Skeletal muscle satellite cell (primary cell): Measurements from ENCODE around the gene IL36RN.

Source experiments
- H3K27me3 ChIP-seq: 2 replicates; pipeline ENCODE4 v1.7.0; 2013; ENCODE audit warnings: low read length; ENCODE audit not compliant: control insufficient read depth, insufficient read depth
- H3K36me3 ChIP-seq: 2 replicates; pipeline ENCODE4 v1.7.0; 2013; ENCODE audit warnings: mild to moderate bottlenecking, control low read depth, low read length; ENCODE audit not compliant: insufficient read depth
- H3K4me1 ChIP-seq: 2 replicates; pipeline ENCODE4 v1.7.0; 2013; ENCODE audit warnings: low read length; ENCODE audit not compliant: control insufficient read depth, insufficient read depth
- H3K4me2 ChIP-seq: 2 replicates; pipeline ENCODE4 v1.7.0; 2013; ENCODE audit warnings: mild to moderate bottlenecking, low read length
- H3K4me3 ChIP-seq: 2 replicates; pipeline ENCODE4 v1.7.0; 2013; ENCODE audit warnings: low read length
- H3K9ac ChIP-seq: 2 replicates; pipeline ENCODE4 v1.7.0; 2013; ENCODE audit warnings: mild to moderate bottlenecking, low read depth, low read length, moderate library complexity
- H3K9me3 ChIP-seq: replicated peaks from 2 replicates; pipeline ENCODE4 v1.7.0; 2013; ENCODE audit warnings: mild to moderate bottlenecking, control low read depth, low read length

IL36RN gene

DNA sequence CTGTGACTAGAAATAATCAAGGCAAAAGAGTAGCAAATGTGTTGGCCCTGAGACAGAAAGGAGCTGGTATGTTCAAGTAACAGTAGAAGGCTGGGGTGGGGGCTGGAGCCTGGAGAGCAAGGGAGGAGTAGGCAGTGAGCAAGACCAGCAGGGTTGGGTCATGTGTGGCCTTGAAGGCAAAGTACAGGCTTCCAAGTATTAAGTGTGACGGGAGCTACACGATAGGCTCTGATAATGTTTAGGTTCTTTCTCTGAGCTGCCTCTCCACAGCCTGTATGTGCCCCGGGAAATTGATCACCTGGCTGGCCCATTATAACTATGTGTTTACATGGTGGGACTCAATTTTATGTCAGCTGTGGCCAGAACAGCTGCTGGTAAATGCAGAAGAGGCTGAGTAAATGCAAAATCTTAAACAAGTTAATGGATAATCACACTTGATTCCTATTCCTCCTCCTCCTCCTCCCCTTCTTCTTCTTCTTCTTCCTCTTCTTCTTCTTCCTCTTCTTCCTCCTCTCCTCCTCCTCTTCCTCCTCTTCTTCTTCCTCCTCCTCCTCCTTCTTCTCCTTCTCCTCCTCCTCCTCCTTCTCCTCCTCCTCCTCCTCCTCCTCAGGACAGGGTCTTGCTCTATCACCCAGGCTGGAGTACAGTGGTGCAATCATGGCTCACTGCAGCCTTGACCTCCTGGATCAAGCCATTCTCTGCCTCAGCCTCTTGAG is 18.1 kb downstream of the IL36RN start:
- Histone ChIP-seq H3K4me2 (no peak overlapping the region), H3K9ac (no peak overlapping the region), H3K4me1 (no peaks in the 10 kb centered on the region), H3K27me3 (peaks cover 47% of the 10 kb centered on the region), H3K36me3 (no peaks in the 10 kb centered on the region), H3K9me3 (no peaks in the 10 kb centered on the region), H3K4me3 (no peak overlapping the region)

DNA sequence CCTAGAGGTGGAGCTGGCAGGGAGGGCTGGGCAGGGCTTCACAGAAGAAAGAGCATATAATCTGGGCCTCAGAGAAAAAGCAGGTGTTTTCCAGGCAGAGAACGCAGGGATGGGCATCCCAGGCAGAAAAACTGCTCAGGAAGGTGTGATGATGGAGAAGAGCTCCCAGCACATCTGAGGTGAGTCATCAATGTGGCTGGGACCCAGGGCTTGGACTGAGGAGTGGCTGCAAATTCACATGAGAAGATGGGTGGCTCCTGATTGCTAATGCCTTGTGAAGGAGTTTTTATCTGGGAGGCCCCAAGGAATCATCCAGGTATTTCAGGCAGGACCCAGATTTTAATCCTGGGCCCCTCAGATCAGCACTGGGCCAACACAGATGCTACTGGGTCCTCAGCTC is 18.9 kb downstream of the IL36RN start:
- Histone ChIP-seq H3K27me3 (peaks cover 49% of the 10 kb centered on the region), H3K36me3 (no peaks in the 10 kb centered on the region), H3K4me3 (no peak overlapping the region), H3K9me3 (no peaks in the 10 kb centered on the region), H3K9ac (no peak overlapping the region), H3K4me1 (no peaks in the 10 kb centered on the region), H3K4me2 (no peak overlapping the region)

DNA sequence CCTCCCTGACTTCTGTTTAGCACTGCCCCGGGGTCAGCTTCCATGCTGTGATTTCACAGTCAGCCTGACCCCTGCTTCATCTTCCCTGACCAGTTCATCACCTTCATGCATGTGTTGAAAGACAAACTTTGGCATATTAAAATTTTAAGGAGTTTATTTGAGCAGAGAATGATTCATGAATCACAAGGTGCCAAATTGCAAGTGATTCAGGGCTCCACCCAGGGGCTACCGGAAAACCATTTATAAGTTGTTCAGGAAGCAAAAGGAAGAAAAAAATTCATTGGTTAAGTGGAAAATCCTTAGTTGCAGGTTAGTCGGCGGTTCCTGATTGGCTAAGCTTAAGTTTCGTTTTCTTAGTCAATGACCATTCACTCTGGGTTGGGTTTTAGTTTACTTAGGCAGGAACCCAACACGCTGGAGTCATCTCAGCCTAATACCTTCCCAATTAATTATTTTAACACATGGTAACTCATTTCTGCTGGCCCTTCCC is 19.4 kb downstream of the IL36RN start:
- H3K4me3 ChIP-seq, result no peak overlapping the region
- no peaks in the 10 kb centered on the region for H3K9me3 ChIP-seq
- H3K27me3 ChIP-seq, result peaks cover 51% of the 10 kb centered on the region
- no peaks in the 10 kb centered on the region for H3K36me3 ChIP-seq
- no peak overlapping the region for H3K4me2 ChIP-seq
- H3K4me1 ChIP-seq, result no peaks in the 10 kb centered on the region
- H3K9ac ChIP-seq, result no peak overlapping the region

DNA sequence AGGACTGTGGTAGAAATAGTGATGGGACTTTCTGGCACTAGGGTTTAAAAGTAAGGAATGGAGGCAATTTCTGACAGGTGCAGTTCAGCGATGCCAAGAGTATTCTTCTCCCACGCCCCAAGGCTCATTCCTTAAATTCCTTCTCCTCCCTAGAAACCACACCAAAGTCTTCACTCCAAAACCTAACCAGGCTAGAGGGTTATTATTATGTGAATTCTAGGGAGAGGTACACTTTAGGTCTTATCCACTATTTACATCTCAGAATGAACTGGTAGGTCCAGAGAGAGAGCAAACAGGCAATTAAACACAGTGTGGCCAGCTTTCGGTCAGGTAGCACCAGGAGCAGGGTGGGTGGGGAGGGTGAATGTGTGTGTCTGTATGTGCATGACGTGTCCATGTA is 20.1 kb downstream of the IL36RN start:
- Histone ChIP-seq H3K36me3 (no peaks in the 10 kb centered on the region), H3K9me3 (no peaks in the 10 kb centered on the region), H3K4me2 (no peak overlapping the region), H3K4me3 (no peak overlapping the region), H3K4me1 (no peaks in the 10 kb centered on the region), H3K9ac (no peak overlapping the region), H3K27me3 (peaks cover 54% of the 10 kb centered on the region)

DNA sequence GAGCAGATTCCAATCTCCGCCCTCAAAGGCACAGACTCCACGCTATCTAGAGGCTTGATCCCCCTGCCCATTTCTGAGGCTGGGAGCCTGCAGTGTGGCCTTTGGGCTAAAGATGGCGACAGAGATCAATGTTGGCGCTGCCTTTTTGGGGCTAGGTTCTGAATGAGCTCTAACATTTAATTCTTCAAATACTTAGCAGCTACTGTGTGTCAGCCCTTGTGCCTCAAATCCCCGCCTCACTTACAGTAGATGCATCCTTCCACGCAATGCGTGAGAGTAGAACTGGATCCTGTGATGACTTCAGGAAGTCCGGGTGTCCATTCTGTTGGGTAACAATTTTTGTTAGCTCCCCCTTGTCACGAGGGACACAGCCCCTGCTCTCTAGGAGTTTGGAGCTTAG is 21.1 kb downstream of the IL36RN start:
- H3K36me3 ChIP-seq, result no peaks in the 10 kb centered on the region
- peaks cover 55% of the 10 kb centered on the region for H3K27me3 ChIP-seq
- no peak overlapping the region for H3K4me2 ChIP-seq
- H3K4me3 ChIP-seq, result no peak overlapping the region
- no peak overlapping the region for H3K9ac ChIP-seq
- H3K9me3 ChIP-seq, result no peaks in the 10 kb centered on the region
- H3K4me1 ChIP-seq, result no peaks in the 10 kb centered on the region

DNA sequence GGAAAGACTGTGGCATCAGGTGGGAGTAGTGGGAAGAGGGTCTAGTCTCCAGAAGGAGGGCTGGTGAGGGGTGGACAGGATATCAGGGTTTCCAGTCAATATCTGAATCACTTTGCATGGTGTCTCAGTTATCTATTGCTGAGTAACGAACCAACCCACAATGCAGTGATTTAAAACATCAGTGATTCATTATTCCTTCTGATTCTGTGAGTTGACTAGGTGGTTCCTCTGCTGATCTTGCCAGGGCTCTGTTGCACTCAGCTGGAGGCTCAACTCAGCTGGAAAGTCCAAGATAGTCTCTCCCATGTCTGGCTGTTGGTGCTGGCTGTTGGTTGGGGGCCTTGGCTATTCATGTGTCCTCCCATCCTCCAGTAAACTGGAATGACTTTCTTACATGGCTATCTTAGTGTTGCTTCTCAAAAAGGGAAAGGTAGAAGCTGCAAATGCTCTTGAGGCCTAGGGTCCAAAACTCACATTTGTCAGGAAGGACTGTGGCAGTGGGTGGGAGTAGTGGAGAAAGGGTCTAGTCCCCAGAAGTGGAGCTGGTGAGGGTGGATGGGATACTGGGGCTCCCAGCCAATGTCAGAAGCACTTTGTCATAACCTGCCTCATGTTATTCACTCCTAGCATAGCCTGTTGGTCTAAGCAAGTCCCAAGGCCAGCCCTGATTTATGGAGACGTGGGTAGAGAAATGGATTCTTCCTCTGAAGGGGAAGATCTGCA is 22.7 kb downstream of the IL36RN start:
- Histone ChIP-seq H3K4me1 (no peaks in the 10 kb centered on the region), H3K4me3 (no peak overlapping the region), H3K36me3 (no peaks in the 10 kb centered on the region), H3K4me2 (no peak overlapping the region), H3K27me3 (peaks cover 45% of the 10 kb centered on the region), H3K9ac (no peak overlapping the region), H3K9me3 (no peaks in the 10 kb centered on the region)

DNA sequence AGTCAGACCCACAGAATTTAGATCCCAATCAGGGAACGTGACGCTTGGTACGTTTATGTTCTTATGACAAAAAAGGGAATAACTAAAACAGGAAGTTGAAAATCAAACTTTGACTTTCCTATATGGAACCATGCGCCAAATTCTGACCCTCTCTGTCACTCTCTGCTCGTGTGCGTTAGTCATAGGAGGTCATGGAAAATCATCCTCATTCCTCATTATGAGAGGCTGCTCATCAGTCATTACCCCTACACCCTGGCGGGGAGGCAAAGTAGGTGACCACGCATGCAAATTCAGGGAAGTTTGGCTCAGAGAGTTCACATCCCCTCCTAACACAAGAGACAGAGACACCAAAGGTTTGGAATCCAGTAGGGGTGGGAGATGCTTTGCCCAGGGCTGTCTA is 24.3 kb downstream of the IL36RN start:
- Histone ChIP-seq H3K4me1 (no peaks in the 10 kb centered on the region), H3K4me3 (no peak overlapping the region), H3K9me3 (no peaks in the 10 kb centered on the region), H3K9ac (no peak overlapping the region), H3K36me3 (no peaks in the 10 kb centered on the region), H3K27me3 (peaks cover 54% of the 10 kb centered on the region), H3K4me2 (no peak overlapping the region)

DNA sequence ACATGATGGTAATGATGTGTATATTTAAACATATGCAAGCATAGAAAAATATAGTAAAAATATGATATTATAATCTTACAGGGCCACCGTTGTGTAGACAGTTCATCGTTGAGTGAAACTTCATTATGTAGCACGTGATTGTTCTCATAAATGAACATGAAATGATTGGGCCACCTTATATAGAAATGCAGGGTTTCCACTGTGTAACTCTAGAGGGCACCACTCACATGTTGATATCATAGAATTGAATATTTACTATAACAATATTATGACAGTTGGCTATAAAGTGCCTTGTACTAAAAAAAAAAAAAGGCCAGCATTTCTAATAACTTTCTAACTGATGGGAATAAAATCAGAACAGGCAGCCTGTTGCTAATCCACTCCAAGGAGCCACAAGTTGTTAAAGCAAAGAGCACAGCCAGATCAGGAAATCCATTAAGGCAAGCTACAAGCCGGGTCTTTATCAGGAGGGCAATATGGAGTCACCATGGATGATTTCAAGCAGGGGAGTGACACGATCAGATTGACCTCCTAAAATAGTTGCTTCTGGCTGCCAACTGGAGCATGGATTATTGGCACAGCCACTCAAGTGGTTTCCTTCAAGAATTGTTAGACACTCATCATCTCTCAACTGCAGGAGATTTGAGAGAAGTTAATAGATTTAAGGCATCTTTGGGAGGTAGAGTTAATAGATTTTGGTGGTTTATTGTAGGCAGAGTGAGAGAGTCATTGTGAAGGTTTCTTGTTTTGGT is 25.4 kb downstream of the IL36RN start:
- Histone ChIP-seq H3K4me2 (no peak overlapping the region), H3K9ac (no peak overlapping the region), H3K27me3 (peaks cover 52% of the 10 kb centered on the region), H3K9me3 (no peaks in the 10 kb centered on the region), H3K36me3 (no peaks in the 10 kb centered on the region), H3K4me3 (no peak overlapping the region), H3K4me1 (no peaks in the 10 kb centered on the region)

DNA sequence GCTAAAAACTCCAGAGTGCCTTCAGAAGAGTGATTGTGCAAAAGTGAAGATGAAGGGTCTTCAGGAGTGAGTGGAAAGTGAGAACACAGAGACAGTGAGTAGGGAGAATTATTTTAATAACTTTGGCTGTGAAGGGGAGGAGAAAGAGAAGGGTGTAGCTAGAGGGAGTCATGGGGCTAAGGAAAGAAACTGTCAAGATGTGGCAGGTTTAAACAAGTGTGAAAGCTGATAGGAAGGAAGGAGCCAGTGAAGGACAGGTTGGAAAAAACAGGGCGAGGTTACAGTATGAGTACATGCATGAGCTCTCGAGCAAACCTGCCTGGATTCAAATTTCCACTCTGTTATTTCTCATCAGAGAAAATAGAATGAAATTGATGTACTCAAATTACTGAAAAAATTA is 26.5 kb downstream of the IL36RN start:
- Histone ChIP-seq H3K4me2 (no peak overlapping the region), H3K27me3 (peaks cover 56% of the 10 kb centered on the region), H3K4me1 (no peaks in the 10 kb centered on the region), H3K9me3 (no peaks in the 10 kb centered on the region), H3K4me3 (no peak overlapping the region), H3K36me3 (no peaks in the 10 kb centered on the region), H3K9ac (no peak overlapping the region)

DNA sequence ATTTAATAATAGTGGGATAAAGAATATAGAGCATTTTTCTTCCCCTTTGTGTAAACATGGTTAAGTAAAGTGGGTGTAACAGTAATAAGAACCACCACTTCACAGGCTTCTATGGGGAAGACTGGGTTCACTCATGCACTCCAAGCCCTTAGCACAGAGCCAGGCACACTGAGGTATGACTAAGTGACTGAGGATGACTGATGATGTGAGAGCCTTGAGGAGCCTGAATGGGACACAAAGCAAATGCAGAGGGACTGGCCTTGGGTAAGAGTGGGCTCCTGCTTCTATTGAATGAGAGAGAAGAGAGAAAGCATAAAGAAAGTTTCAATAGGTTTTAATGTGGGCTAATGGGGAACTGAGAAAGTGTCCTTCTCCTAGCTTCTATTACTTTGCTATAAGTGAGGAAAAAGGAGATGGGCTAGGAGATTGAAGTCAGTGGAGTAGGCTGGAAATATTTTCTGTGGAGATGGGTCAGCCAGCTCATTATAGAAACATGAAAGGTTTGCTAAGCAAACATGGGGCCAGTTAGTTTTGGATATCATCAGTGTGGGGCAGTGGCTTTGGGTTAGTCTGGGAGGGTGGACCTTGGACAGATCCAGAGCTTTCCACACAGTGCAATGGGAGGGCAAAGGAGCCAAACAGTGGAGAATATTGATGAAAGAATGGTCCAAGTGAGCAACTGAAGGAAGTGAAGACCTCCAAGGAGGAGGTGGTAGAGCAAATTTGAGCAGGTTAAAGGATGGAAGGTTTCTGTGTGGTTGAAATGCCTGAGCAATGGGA is 29.4 kb downstream of the IL36RN start:
- no peaks in the 10 kb centered on the region for H3K36me3 ChIP-seq
- H3K4me2 ChIP-seq, result no peak overlapping the region
- H3K27me3 ChIP-seq, result peaks cover 44% of the 10 kb centered on the region
- H3K4me1 ChIP-seq, result no peaks in the 10 kb centered on the region
- no peaks in the 10 kb centered on the region for H3K9me3 ChIP-seq
- no peak overlapping the region for H3K4me3 ChIP-seq
- H3K9ac ChIP-seq, result no peak overlapping the region

DNA sequence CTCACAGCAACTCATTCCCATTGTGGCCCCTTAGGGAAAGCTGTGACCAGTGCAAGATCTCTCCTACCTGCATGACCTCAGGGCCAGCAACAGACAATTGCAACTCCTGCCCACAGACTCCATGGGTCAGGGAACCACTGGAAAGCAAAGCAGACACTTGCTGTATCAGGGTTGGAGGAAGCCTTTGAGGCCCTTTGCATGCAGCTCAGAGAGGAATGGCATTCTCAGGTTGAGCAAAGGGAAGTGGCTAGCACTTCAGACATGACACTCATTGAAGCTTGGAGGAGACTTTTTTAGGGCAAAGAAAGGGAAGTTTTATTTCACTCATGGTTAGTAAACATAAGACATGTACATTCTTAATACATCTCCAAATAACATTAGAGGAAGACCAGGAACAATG is 30.9 kb downstream of the IL36RN start:
- Histone ChIP-seq H3K4me1 (no peaks in the 10 kb centered on the region), H3K9ac (no peak overlapping the region), H3K36me3 (no peaks in the 10 kb centered on the region), H3K27me3 (peaks cover 42% of the 10 kb centered on the region), H3K4me2 (no peak overlapping the region), H3K9me3 (no peaks in the 10 kb centered on the region), H3K4me3 (no peak overlapping the region)
